ENCODE measurements around the gene NUAK2. TPM values are rescaled to one million over a fixed set of nuclear protein-coding genes. Genes with fewer than 3 reads are reported as not detected.

The NUAK2 gene
- total RNA-seq, 2 experiments from 2014 or later, result 14.9 to 15.3 TPM

DNA sequence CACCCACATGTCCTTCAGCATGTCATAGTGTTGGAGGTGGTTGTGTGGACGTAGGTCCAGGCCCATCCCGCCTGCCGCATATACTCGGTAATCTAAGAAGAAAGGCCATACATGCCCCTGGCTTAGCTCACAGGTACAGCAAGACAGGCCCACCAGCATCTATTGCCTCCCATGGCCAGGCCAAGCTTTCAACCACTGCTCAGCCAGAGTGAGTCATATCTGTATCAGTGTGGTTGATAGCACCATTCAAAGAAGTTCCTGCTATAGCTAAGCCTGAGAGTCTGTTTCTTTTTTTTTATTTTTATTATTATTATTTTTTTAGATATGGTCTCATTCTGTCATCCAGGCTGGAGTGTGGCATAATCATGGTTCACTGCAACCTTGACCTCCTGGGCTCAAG lies 18.2 kb upstream of the NUAK2 start:
- TF ChIP-seq, protein P1, sequence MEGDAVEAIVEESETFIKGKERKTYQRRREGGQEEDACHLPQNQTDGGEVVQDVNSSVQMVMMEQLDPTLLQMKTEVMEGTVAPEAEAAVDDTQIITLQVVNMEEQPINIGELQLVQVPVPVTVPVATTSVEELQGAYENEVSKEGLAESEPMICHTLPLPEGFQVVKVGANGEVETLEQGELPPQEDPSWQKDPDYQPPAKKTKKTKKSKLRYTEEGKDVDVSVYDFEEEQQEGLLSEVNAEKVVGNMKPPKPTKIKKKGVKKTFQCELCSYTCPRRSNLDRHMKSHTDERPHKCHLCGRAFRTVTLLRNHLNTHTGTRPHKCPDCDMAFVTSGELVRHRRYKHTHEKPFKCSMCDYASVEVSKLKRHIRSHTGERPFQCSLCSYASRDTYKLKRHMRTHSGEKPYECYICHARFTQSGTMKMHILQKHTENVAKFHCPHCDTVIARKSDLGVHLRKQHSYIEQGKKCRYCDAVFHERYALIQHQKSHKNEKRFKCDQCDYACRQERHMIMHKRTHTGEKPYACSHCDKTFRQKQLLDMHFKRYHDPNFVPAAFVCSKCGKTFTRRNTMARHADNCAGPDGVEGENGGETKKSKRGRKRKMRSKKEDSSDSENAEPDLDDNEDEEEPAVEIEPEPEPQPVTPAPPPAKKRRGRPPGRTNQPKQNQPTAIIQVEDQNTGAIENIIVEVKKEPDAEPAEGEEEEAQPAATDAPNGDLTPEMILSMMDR (IDR thresholded peaks at IDR 0.05), result no peak
- DNase-seq, result no peak
- ChIA-PET POLR2A (no interaction called here), CTCF (interaction anchor here (0.5 to 1.1 kb wide), 2 partner anchors 66 to 395 kb away, joined by 3 to 4 read pairs; no protein-coding TSS in a partner anchor)
- no peak overlapping the region for H3K27ac Mint-ChIP-seq
- no peaks in the 10 kb centered on the region for H3K9me3 Mint-ChIP-seq
- H3K36me3 ChIP-seq (ENCODE audit: insufficient read depth, low read length), result no peaks in the 10 kb centered on the region
- H3K36me3 Mint-ChIP-seq (ENCODE audit: low read depth), result no peaks in the 10 kb centered on the region
- no peak overlapping the region for H3K27ac ChIP-seq (ENCODE audit: low read depth in 1 of 2, low read length in 2 of 2)
- H3K4me3 Mint-ChIP-seq, result no peak overlapping the region
- intact Hi-C loops (cut with DNase I, micrococcal nuclease), result loop anchor here (5.0 to 10.0 kb wide), 4 partner anchors 148 to 315 kb away; partner anchors contain the start of gene ELK4 (in 1 of the 2)
- no peak for ATAC-seq (ENCODE audit: poor library complexity)
- H3K4me1 ChIP-seq (ENCODE audit: insufficient read depth, low read length), result peaks cover 17% of the 10 kb centered on the region
- peaks cover 17 to 18% of the 10 kb centered on the region in 2 experiments for H3K27me3 ChIP-seq (ENCODE audit: control insufficient read depth in 1 of 2, insufficient read depth in 2 of 2, low read length in 2 of 2)
- H3K4me1 Mint-ChIP-seq (ENCODE audit: low read depth), result peaks cover 12% of the 10 kb centered on the region
- H3K9me3 ChIP-seq (ENCODE audit: control insufficient read depth in 1 of 2, insufficient read depth in 1 of 2, low read length in 2 of 2), result peaks cover 0 to 3% of the 10 kb centered on the region in 2 experiments
- peaks cover 19% of the 10 kb centered on the region for H3K27me3 Mint-ChIP-seq
- no peak overlapping the region for H3K4me3 ChIP-seq (ENCODE audit: low read length)

GRCh38 chr1:205339197-205339702 lies 17.7 kb upstream of the NUAK2 start:
- Mint-ChIP-seq H3K9me3 (no peaks in the 10 kb centered on the region), H3K27me3 (peaks cover 14% of the 10 kb centered on the region), H3K27ac (no peak overlapping the region), H3K36me3 (ENCODE audit: low read depth) (no peaks in the 10 kb centered on the region), H3K4me3 (no peak overlapping the region), H3K4me1 (ENCODE audit: low read depth) (peaks cover 8% of the 10 kb centered on the region)
- H3K27ac ChIP-seq (ENCODE audit: low read depth in 1 of 2, low read length in 2 of 2), result no peak overlapping the region
- no peaks in the 10 kb centered on the region for H3K36me3 ChIP-seq (ENCODE audit: insufficient read depth, low read length)
- TF ChIP-seq, protein P1 (IDR thresholded peaks at IDR 0.05), result no peak
- intact Hi-C loops (cut with DNase I, micrococcal nuclease), result loop anchor here (5.0 to 10.0 kb wide), 3 partner anchors 148 to 296 kb away; partner anchors contain the start of gene ELK4 (in 1 of the 2)
- no peak for ATAC-seq (ENCODE audit: poor library complexity)
- H3K27me3 ChIP-seq (ENCODE audit: control insufficient read depth in 1 of 2, insufficient read depth in 2 of 2, low read length in 2 of 2), result peaks cover 12 to 13% of the 10 kb centered on the region in 2 experiments
- no peak overlapping the region for H3K4me3 ChIP-seq (ENCODE audit: low read length)
- ChIA-PET CTCF (interaction anchor here (1.1 kb wide), 1 partner anchor 66 kb away, joined by 4 read pairs; no protein-coding TSS in a partner anchor), POLR2A (no interaction called here)
- peaks cover 0 to 3% of the 10 kb centered on the region in 2 experiments for H3K9me3 ChIP-seq (ENCODE audit: control insufficient read depth in 1 of 2, insufficient read depth in 1 of 2, low read length in 2 of 2)
- peaks cover 12% of the 10 kb centered on the region for H3K4me1 ChIP-seq (ENCODE audit: insufficient read depth, low read length)
- DNase-seq, result no peak

DNA sequence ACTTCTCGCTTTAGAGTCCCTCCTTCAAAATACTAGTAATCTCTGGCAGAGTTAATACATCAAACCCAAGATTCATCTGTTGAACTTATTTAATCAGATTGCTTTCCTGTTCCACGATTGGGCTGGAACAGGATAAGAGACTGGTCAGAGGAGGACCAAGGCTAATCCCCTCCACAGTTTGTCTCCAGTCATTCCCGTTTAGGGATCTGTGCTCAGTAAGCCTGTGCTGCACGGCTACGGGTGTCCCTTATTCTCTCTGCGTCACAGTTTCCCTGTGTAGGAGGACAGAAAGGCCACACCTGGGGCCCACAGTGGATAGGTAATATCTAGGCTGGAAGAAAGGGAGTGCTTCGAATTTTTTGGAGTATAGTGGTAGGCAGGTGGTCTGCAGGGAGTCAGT lies 16.5 kb upstream of the NUAK2 start:
- Histone ChIP-seq H3K36me3 (ENCODE audit: insufficient read depth, low read length) (no peaks in the 10 kb centered on the region), H3K4me1 (ENCODE audit: insufficient read depth, low read length) (no peaks in the 10 kb centered on the region), H3K27ac (ENCODE audit: low read depth in 1 of 2, low read length in 2 of 2) (no peak overlapping the region), H3K9me3 (ENCODE audit: control insufficient read depth in 1 of 2, insufficient read depth in 1 of 2, low read length in 2 of 2) (peaks cover 0 to under 1% of the 10 kb centered on the region in 2 experiments), H3K4me3 (ENCODE audit: low read length) (no peak overlapping the region), H3K27me3 (ENCODE audit: control insufficient read depth in 1 of 2, insufficient read depth in 2 of 2, low read length in 2 of 2) (peaks cover 4 to 6% of the 10 kb centered on the region in 2 experiments)
- DNase-seq (no peak), ATAC-seq (ENCODE audit: poor library complexity) (no peak)
- TF ChIP-seq, protein P1 (IDR thresholded peaks at IDR 0.05), result no peak
- no peak overlapping the region for H3K4me3 Mint-ChIP-seq
- intact Hi-C loops (cut with DNase I, micrococcal nuclease), result loop anchor here (5.0 to 10.0 kb wide), 3 partner anchors 149 to 297 kb away; partner anchors contain the start of gene ELK4 (in 1 of the 2)
- CTCF ChIA-PET, result interaction anchor here (1.5 to 2.8 kb wide), 2 partner anchors 147 to 186 kb away, joined by 5 to 8 read pairs; no protein-coding TSS in a partner anchor
- peaks cover 11% of the 10 kb centered on the region for H3K27me3 Mint-ChIP-seq
- no peak overlapping the region for H3K27ac Mint-ChIP-seq
- POLR2A ChIA-PET, result no interaction called here
- H3K9me3 Mint-ChIP-seq, result no peaks in the 10 kb centered on the region
- peaks cover 5% of the 10 kb centered on the region for H3K4me1 Mint-ChIP-seq (ENCODE audit: low read depth)
- no peaks in the 10 kb centered on the region for H3K36me3 Mint-ChIP-seq (ENCODE audit: low read depth)
